EL (cell line): Measurements from ENCODE around the gene SYT8.
"Not testable (repeated sequence)": the region's sequence is repeated elsewhere in the genome, so short reads cannot be mapped to it uniquely, and the experiment has no call there.

Experiments
- DNase-seq: peaks from one replicate; pipeline ENCODE4 v3.0.0-alpha.2; 2016

The SYT8 gene

DNA sequence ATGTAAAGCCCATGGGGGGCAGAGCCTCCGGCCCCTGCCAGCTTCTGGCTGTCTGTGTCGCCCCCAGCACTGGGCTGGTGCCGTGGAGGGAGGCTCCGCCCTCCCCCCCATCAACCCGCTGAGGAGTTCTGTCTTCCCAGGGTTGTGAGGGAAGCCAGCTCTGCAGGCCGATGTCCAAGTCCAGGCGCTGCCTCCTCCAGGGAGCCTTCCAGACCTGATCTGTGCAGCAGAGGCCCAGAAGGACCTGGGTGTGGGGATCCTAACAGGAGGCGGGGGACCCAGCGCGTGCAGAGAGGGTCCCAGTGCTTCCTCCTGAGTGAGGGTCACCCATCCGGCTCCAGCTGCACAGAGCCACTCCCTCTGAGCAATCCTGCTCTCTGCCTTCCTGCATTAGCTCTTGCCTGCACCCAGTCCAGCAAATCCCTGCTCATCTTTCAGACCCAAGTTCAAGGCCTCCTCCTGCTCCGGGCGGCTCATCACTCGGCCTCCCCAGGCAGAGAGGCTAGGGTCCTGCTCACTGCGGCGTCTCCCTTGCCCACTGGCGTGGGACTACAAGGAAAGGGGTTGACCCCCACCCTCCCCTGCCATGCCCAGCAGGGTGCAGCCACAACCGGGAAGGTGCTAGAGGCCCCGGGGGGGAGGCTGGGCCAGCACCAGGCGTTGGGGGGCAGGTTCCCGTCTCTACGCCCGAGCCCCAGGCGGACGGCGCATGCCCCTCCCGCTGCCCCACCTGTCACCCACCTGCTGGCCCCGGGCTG lies 40.5 kb downstream of the SYT8 start:
- no peak for DNase-seq

GRCh38 chr11:1875851-1876301 lies 41.1 kb downstream of the SYT8 start:
- DNase-seq = not testable (repeated sequence)

GRCh38 chr11:1876361-1877063 lies 41.7 kb downstream of the SYT8 start:
- peak; percentile 31 for DNase-seq

DNA sequence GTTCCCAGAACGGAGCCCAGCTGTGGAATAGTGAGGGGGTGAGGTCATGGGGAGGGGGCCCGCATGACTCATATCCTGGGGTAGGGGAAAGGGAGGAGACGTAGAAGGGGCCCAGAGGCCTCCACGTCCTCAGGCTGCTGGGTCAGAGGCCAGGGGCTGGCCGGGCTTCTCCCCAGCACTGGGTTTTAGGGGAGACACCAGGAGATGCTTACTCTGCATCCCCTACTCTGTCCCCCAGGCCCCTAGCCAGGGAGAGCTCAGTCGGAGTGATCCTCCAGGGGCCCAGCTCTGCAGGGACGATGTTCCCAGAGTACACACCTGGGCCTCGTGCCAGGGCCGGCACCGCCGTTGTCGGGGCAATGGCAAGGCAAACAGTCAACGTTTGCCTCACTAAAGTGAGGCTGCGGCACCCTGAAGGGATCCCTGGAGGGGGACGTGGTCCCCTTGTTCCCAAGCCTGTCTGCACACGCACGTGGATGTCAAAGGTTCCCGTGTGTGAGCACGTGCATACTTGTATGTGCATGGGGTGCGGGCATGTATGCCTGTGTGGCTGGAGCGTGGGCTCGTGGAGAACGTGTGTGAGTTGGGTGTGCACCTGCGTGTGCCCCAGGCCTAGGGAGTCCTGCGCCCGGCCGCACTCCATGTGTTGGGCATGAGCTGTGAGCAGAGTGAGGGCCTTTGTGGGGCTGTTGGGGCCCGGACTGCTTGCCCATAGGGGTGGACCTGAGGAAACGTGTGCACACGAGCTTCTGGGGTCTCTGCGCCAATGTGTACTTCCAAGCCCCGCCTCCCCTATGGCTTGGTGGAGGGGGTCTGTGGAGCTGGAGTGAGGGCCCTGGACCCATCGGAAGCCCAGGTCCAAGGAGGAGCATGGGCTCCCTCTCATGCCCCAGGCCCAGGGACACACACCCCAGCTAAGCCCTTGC lies 42.7 kb downstream of the SYT8 start:
- no peak for DNase-seq

GRCh38 chr11:1878137-1879031 lies 43.6 kb downstream of the SYT8 start:
- DNase-seq = no peak

GRCh38 chr11:1879342-1879940 lies 44.7 kb downstream of the SYT8 start:
- no peak for DNase-seq

- DNase-seq = no peak
These were observed 45.3 kb downstream of the SYT8 start for GRCh38 chr11:1879941-1880720.

DNA sequence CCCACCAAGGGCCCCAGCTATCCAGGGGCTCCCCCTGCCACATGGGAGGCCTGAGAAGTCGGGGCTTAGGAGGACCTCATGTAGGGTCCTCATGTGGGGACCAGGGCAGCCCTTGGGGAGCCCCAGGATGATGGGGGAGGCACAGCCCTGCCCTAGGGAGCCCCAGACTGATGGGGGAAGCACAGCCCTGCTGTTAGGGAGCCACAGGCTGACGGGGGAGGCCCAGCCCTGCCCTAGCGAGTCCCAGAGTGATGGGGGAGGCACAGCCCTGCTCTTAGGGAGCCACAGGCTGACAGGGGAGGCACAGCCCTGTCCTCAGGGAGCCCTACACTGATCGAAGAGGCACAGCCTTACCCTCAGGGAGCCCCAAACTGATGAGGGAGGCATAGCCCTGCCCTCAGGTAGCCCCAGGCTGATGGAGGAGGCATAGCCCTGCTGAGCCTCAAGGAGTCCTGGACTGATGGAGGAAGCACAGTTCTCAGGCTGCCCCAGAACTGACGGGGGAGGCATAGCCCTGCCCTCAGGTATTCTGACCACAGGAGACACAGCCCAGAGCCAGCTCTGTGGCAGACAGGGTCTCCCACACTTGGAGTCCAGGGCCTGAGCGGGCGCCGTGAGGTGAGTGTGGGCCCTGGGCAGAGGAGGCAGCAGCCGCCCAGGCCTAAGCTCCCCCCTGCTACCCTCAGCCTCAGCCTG lies 46.1 kb downstream of the SYT8 start:
- no peak for DNase-seq

DNA sequence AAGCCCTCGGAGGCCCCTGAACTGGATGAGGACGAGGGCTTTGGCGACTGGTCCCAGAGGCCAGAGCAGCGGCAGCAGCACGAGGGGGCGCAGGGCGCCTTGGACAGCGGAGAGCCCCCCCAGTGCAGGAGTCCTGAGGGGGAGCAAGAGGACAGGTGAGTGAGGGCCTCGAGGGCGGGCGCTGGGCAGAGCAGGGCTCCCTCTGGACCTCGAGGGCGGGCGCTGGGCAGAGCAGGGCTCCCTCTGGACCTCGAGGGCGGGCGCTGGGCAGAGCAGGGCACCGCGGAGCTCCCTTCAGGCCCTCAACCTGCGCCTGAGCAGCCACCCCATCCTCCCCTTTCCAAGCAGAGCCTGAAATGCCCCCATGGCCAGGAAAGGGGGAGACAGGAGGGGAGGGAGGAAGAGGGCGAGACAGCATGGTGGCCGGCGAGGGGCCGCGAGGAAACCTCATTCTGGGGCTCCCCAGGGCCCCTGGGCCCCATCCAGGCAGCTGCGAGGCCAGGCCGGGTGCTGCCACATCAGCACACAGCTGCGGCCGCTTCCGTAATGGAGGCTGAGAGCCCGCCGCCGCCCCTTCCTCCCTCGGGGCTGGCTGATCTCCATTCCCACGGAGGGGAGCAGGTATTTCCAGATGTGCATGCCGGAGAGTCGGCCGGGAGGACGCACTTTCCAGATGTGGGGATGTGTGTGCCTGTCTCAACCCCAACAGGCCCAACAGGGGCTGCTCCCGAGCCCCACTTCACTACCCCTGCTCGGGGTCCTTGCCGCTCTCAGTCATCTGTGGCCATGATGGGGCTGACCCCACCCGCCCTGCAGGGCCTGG lies 46.9 kb downstream of the SYT8 start:
- DNase-seq = no peak

DNA sequence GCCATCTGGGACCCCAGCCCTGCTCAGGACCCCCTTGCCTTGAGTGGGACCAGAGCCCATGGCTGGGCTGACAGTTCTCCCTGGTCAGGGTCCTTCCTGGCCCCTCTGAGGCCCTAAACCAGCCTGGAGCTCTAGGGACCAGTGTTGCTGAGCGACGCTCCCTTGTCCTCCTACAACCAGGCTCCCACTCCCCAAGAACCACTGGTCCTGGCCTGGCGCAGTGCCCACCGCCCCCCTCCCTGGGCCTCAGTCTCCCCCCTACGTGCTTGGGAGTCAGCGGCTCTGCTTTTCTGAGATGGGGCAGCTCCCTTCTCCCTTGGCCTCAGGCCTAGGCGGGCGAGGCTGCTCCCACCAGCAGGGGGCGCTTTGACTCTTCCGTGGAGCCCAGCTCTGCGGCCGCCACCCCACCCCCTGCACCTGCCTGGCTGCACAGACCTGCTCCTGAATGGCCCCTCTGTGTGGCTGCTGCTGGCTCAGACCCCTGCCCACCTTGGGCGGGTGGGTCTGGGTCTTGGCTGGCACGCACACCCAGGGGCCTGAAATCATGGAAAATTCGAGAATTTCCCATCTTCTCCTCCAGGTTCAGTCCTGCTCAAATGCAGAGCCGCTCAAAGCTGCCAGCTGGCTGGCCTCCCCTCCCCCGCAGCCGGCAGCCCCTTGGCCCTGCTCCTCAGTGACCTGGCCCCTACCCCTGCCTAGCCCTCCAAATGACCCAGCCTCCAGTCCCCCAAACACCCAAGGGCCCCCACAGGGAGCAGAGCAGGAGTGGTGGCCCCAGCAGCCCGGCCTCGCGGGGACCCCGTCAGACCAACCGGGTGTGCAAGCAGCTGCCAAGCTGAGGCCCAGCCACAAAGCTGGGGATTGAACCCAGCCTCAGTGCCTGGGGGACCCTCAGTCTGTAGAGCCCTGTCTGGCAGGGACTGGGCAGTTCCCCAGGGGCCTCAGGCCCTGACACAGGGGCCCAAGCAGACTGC lies 47.8 kb downstream of the SYT8 start:
- peak; percentile 57 for DNase-seq

- no peak for DNase-seq
These were observed 48.8 kb downstream of the SYT8 start for GRCh38 chr11:1883346-1884302.

GRCh38 chr11:1884303-1884700 lies 49.5 kb downstream of the SYT8 start:
- no peak for DNase-seq

DNA sequence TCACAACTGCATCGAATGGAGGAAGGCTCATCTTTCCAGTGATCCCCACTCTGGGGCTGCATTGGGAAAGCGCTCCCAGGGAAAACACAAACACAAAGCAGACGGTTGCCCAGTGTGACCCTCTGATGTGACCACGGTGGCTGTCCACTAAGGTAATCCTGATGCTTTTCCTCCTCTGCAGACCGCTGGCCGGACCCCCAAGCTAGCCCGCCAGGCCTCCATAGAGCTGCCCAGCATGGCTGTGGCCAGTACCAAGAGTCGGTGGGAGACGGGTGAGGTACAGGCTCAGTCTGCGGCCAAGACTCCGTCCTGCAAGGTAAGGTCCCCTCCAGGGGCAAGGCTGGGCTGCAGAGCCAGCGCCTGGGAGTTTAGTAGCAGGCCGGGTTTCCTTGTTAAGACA lies 51.8 kb downstream of the SYT8 start:
- DNase-seq = not testable (repeated sequence)
